Measurements from ENCODE around the gene GOLGA5. TPM values are rescaled to one million over a fixed set of nuclear protein-coding genes. Genes with fewer than 3 reads are reported as not detected.
A peak's percentile ranks its signal among the peaks of the same experiment; 100 is the strongest.

Gene GOLGA5
- total RNA-seq, 1 donor from 2014 or later, result 31.9 TPM

- intact Hi-C loops (cut with DNase I), result no loop called here
- no peaks in the 10 kb centered on the region for H3K36me3 ChIP-seq
- H3K27me3 ChIP-seq (ENCODE audit: low read depth), result no peaks in the 10 kb centered on the region
- DNase-seq, result no peak
- no peak overlapping the region for H3K4me3 ChIP-seq
- peak; percentile 54 for ATAC-seq
- H3K4me1 ChIP-seq, result no peaks in the 10 kb centered on the region
- no peak for TF ChIP-seq CTCF (IDR thresholded peaks at IDR 0.05)
- H3K27ac ChIP-seq, result peak overlapping the region; percentile 28
- H3K9me3 ChIP-seq, result peaks cover 14% of the 10 kb centered on the region
These were observed 8.3 kb upstream of the GOLGA5 start for GRCh38 chr14:92785667-92786426.

GRCh38 chr14:92786427-92786756 is 7.7 kb upstream of the GOLGA5 start:
- Histone ChIP-seq H3K27ac (peak overlapping the region; percentile 28), H3K4me3 (no peak overlapping the region), H3K4me1 (no peaks in the 10 kb centered on the region), H3K36me3 (no peaks in the 10 kb centered on the region), H3K9me3 (peaks cover 14% of the 10 kb centered on the region), H3K27me3 (ENCODE audit: low read depth) (no peaks in the 10 kb centered on the region)
- DNase-seq (no peak), ATAC-seq (no peak)
- TF ChIP-seq CTCF (IDR thresholded peaks at IDR 0.05), result no peak
- intact Hi-C loops (cut with DNase I), result no loop called here

- H3K36me3 ChIP-seq, result no peaks in the 10 kb centered on the region
- no peaks in the 10 kb centered on the region for H3K27me3 ChIP-seq (ENCODE audit: low read depth)
- H3K27ac ChIP-seq, result no peak overlapping the region
- TF ChIP-seq CTCF (IDR thresholded peaks at IDR 0.05), result no peak
- ATAC-seq (no peak), DNase-seq (no peak)
- peaks cover 14% of the 10 kb centered on the region for H3K9me3 ChIP-seq
- no peak overlapping the region for H3K4me3 ChIP-seq
- intact Hi-C loops (cut with DNase I), result no loop called here
- no peaks in the 10 kb centered on the region for H3K4me1 ChIP-seq
These were observed 6.6 kb upstream of the GOLGA5 start for GRCh38 chr14:92787554-92787953.

- Histone ChIP-seq H3K4me1 (peaks cover 10% of the 10 kb centered on the region), H3K36me3 (no peaks in the 10 kb centered on the region), H3K4me3 (no peak overlapping the region), H3K27me3 (ENCODE audit: low read depth) (no peaks in the 10 kb centered on the region), H3K9me3 (peaks cover 14% of the 10 kb centered on the region), H3K27ac (no peak overlapping the region)
- no peak for ATAC-seq
- intact Hi-C loops (cut with DNase I), result no loop called here
- no peak for DNase-seq
- no peak for TF ChIP-seq CTCF (IDR thresholded peaks at IDR 0.05)
These were observed 4.5 kb upstream of the GOLGA5 start for GRCh38 chr14:92789457-92790089.

GRCh38 chr14:92792885-92793284 is 1.2 kb upstream of the GOLGA5 start:
- Histone ChIP-seq H3K27me3 (ENCODE audit: low read depth) (no peaks in the 10 kb centered on the region), H3K27ac (no peak overlapping the region), H3K4me1 (peaks cover 26% of the 10 kb centered on the region), H3K4me3 (no peak overlapping the region), H3K9me3 (peaks cover 14% of the 10 kb centered on the region), H3K36me3 (peaks cover 8% of the 10 kb centered on the region)
- DNase-seq, result no peak
- TF ChIP-seq CTCF (IDR thresholded peaks at IDR 0.05), result no peak
- ATAC-seq, result no peak
- intact Hi-C loops (cut with DNase I), result no loop called here
